Stomach (tissue), 9 donors: ENCODE data around the gene SCN8A. TPM values are rescaled to one million over a fixed set of nuclear protein-coding genes. Genes with fewer than 3 reads are reported as not detected.

Experiments used
- DNase-seq, 2 donors: peaks; one replicate each; pipeline versions ENCODE4 v3.0.0 to v3.0.0-alpha.2; 2013 to 2019
- H3K27ac ChIP-seq, 5 donors: fragments of 200-600 bp in 4 of 5; sonication (generic) in 4 of 5; one replicate each; pipeline ENCODE4 v1.5.1; 2013 to 2019; ENCODE audit warnings: mild to moderate bottlenecking in 1 of 5, moderate library complexity in 1 of 5
- H3K27me3 ChIP-seq, 3 donors: fragments of 200-600 bp; sonication (generic); one replicate each; pipeline ENCODE4 v1.5.1; 2017 to 2019; ENCODE audit warnings: mixed run types in 1 of 3
- H3K36me3 ChIP-seq, 4 donors: fragments of 200-600 bp; sonication (generic); 1 replicate in 3 of 4; 2 replicates in 1 of 4; pipeline ENCODE4 v1.5.1; 2016 to 2019
- H3K4me1 ChIP-seq, 4 donors: fragments of 200-600 bp; sonication (generic); one replicate each; pipeline ENCODE4 v1.5.1; 2016 to 2019
- H3K4me3 ChIP-seq, 4 donors: fragments of 200-600 bp; sonication (generic) in 3 of 4; one replicate each; pipeline ENCODE4 v1.5.1; 2016 to 2019; ENCODE audit warnings: mild to moderate bottlenecking in 1 of 4
- H3K9me3 ChIP-seq, 4 donors: fragments of 200-600 bp; sonication (generic); one replicate each; pipeline ENCODE4 v1.5.1; 2016 to 2019
- CTCF ChIP-seq, 7 experiments: fragments of 450-650 bp in 4 of 7; fragments of 200-600 bp in 3 of 7; sonication (generic) in 3 of 7; IDR thresholded peaks; one replicate each; pipeline ENCODE4 v1.5.1; 2016 to 2019; ENCODE audit warnings: antibody characterized with exemption in 7 of 7, control low read depth in 2 of 7, mild to moderate bottlenecking in 1 of 7
- EP300 ChIP-seq: sonication (generic); formaldehyde crosslinking; IDR thresholded peaks from one replicate; pipeline ENCODE4 v1.6.1; 2017; ENCODE audit warnings: antibody characterized with exemption
- POLR2A ChIP-seq, 4 donors: fragments of 450-650 bp; IDR thresholded peaks; one replicate each; pipeline ENCODE4 v1.6.1; 2016; ENCODE audit warnings: antibody characterized with exemption in 4 of 4, control low read depth in 2 of 4, mild to moderate bottlenecking in 1 of 4, moderate library complexity in 1 of 4
- POLR2AphosphoS5 ChIP-seq, 3 donors: sonication (generic); formaldehyde crosslinking; IDR thresholded peaks; one replicate each; pipeline ENCODE4 v1.6.1; 2016; ENCODE audit warnings: antibody characterized with exemption in 3 of 3
- WGBS, 5 donors: extraction: QIAGEN DNeasy Blood & Tissue Kit in 3 of 5; methylation state at CpG; one replicate each; pipeline versions ENCODE4 v1.1.5 to v1.1.7; 2013 to 2018; 5-methylcytosine and 5-hydroxymethylcytosine counted together
- intact Hi-C: fragments of 100-400 bp; cut with DNase I; formaldehyde crosslinking; loops from one replicate; pipeline ENCODE4 v1.15.1; 2023; ENCODE audit warnings: low total_unique reads
- polyA plus RNA-seq, 3 donors: library from polyadenylated mRNA; stranded (reverse); fragments of 200-250 nt; gene quantifications; one replicate each; pipeline ENCODE4 v1.2.3, GENCODE V29; 2013
- total RNA-seq, 5 donors: library from RNA; depleted of rRNA; stranded (reverse); fragments of >200 nt; gene quantifications; one replicate each; pipeline versions ENCODE4 v1.1.0 to v1.2.3, GENCODE V29; 2014 to 2016
- donor health status: healthy with polysubstance abuse.
- donor health status: Bipolar disorder and iron deficiency.
- donor health status: healthy.

Gene SCN8A
- total and polyA plus RNA-seq, 8 donors = 0.08 to 19.6 (median 1.2) TPM

- intact Hi-C loops = no loop called here
- TF ChIP-seq EP300 (no peak), POLR2A (IDR thresholded peaks at IDR 0.05) (no peak), POLR2AphosphoS5 (IDR thresholded peaks at IDR 0.05) (no peak), CTCF (IDR thresholded peaks at IDR 0.05) (no peak)
- H3K36me3 ChIP-seq = no peaks in the 10 kb centered on the region
- no peak for DNase-seq
- H3K4me1 ChIP-seq = peaks cover 0 to 8% (median 3%) of the 10 kb centered on the region in 4 donors
- no peaks in the 10 kb centered on the region for H3K9me3 ChIP-seq
- H3K27ac ChIP-seq = no peak overlapping the region
- H3K27me3 ChIP-seq = peaks cover 0 to 26% (median 0%) of the 10 kb centered on the region in 3 donors
- 90 to 94% (median 91%) methylated on average over 3 of the region's 3 CpGs for WGBS, 5 donors
- no peak overlapping the region for H3K4me3 ChIP-seq
These were observed 126.4 kb downstream of the SCN8A start for GRCh38 chr12:51717326-51717925.

DNA sequence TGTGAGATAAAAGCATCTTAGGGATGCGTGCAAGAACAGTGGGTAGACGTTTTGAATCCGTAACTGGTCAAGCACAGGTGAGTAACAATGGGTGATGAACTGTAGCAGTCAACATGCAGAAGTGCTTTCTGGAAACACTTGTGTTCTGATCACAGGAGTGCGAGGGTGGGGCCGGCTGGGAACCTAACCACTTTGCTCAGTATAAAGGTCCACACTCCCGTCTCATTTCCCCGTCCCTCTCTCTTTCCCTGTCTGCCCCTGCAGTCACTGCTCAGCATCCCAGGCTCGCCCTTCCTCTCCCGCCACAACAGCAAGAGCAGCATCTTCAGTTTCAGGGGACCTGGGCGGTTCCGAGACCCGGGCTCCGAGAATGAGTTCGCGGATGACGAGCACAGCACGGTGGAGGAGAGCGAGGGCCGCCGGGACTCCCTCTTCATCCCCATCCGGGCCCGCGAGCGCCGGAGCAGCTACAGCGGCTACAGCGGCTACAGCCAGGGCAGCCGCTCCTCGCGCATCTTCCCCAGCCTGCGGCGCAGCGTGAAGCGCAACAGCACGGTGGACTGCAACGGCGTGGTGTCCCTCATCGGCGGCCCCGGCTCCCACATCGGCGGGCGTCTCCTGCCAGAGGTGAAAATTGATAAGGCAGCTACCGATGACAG lies 130.4 kb downstream of the SCN8A start:
- Histone ChIP-seq H3K27me3 (peaks cover 0 to 29% (median 0%) of the 10 kb centered on the region in 3 donors), H3K36me3 (no peaks in the 10 kb centered on the region), H3K27ac (no peak overlapping the region), H3K4me1 (peaks cover 0 to 8% (median 3%) of the 10 kb centered on the region in 4 donors), H3K4me3 (peak overlapping the region; percentile 9 to 27 (median 18)), H3K9me3 (no peaks in the 10 kb centered on the region)
- 7 to 29% (median 27%) methylated on average over 43 to 44 of the region's 44 CpGs for WGBS, 5 donors
- intact Hi-C loops = no loop called here
- peak in 1 of 2 donors; percentile 77 for DNase-seq
- no peak for TF ChIP-seq CTCF (IDR thresholded peaks at IDR 0.05)
- TF ChIP-seq EP300 = no peak
- no peak for TF ChIP-seq POLR2A (IDR thresholded peaks at IDR 0.05)
- TF ChIP-seq POLR2AphosphoS5 (IDR thresholded peaks at IDR 0.05) = no peak

GRCh38 chr12:51722431-51722830 lies 131.4 kb downstream of the SCN8A start:
- Histone ChIP-seq H3K4me1 (peaks cover 0 to 8% (median 3%) of the 10 kb centered on the region in 4 donors), H3K9me3 (no peaks in the 10 kb centered on the region), H3K36me3 (no peaks in the 10 kb centered on the region), H3K27ac (no peak overlapping the region), H3K4me3 (no peak overlapping the region), H3K27me3 (peaks cover 0 to 29% (median 0%) of the 10 kb centered on the region in 3 donors)
- TF ChIP-seq EP300 = no peak
- TF ChIP-seq POLR2A (IDR thresholded peaks at IDR 0.05) = no peak
- no peak for TF ChIP-seq CTCF (IDR thresholded peaks at IDR 0.05)
- no peak for TF ChIP-seq POLR2AphosphoS5 (IDR thresholded peaks at IDR 0.05)
- no peak for DNase-seq
- intact Hi-C loops = no loop called here

- Histone ChIP-seq H3K9me3 (no peaks in the 10 kb centered on the region), H3K27me3 (peaks cover 0 to 16% (median 0%) of the 10 kb centered on the region in 3 donors), H3K36me3 (no peaks in the 10 kb centered on the region), H3K27ac (no peak overlapping the region), H3K4me3 (no peak overlapping the region), H3K4me1 (peaks cover 0 to 7% (median 3%) of the 10 kb centered on the region in 4 donors)
- DNase-seq = no peak
- 89 to 96% (median 95%) methylated on average over 1 of the region's 1 CpG for WGBS, 5 donors
- intact Hi-C loops = no loop called here
- TF ChIP-seq EP300 = no peak
- TF ChIP-seq POLR2A (IDR thresholded peaks at IDR 0.05) = no peak
- TF ChIP-seq POLR2AphosphoS5 (IDR thresholded peaks at IDR 0.05) = no peak
- no peak for TF ChIP-seq CTCF (IDR thresholded peaks at IDR 0.05)
These were observed 135.1 kb downstream of the SCN8A start for GRCh38 chr12:51726161-51726560.
